Femur (tissue), 1 donor: ENCODE measurements around the gene THOC1.

Experiments
- DNase-seq: peaks from one replicate; pipeline ENCODE4 v3.0.0-alpha.2; 2017

THOC1 gene

GRCh38 chr18:273525-273924 is 5.7 kb upstream of the THOC1 start:
- DNase-seq = no peak

- no peak for DNase-seq
These were observed 4.8 kb upstream of the THOC1 start for GRCh38 chr18:272650-273049.

DNA sequence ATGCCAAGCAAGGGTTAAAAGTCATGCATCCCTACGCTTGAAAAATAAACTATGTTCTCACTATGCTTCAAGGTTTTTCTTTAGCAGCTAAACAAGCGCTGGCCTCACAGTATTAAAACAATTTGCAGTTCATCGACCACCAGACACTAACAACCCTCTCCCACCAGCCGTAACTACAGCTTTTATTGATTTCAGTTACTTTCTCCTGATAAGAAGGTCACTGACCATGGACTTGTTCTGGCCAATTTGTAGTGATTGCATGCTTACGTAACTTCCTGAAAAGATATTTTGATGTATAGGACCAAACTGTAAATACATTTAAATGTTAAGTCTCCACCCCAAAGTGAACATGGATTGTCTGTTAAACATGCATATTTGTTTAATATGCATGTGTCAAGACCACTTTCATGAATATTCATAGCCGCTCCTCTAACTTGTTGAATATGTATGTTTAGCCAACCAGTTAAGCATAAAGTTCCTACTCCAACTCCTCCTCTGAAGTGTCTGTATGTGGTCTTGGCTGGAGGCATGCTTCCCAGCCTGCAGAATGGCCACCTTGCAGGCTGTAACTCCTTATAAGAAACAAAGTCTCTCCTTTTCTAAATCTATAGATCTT is 1.7 kb upstream of the THOC1 start:
- no peak for DNase-seq

DNA sequence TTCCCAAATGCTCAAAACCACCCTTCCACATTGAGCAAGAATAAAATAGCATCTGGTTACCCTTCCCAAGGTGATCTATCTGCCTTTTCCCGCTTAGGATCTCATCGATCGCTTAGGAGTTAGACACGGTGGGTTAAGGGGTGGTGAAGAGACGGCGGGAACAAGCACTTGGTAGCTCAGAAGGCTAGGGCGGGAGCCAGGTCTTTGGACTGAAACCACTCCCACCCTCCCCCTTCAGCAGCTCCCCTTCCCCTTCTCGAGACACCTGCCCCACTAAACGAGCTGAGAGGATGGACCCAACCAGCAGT is 513 bp downstream of the THOC1 start:
- DNase-seq = no peak

DNA sequence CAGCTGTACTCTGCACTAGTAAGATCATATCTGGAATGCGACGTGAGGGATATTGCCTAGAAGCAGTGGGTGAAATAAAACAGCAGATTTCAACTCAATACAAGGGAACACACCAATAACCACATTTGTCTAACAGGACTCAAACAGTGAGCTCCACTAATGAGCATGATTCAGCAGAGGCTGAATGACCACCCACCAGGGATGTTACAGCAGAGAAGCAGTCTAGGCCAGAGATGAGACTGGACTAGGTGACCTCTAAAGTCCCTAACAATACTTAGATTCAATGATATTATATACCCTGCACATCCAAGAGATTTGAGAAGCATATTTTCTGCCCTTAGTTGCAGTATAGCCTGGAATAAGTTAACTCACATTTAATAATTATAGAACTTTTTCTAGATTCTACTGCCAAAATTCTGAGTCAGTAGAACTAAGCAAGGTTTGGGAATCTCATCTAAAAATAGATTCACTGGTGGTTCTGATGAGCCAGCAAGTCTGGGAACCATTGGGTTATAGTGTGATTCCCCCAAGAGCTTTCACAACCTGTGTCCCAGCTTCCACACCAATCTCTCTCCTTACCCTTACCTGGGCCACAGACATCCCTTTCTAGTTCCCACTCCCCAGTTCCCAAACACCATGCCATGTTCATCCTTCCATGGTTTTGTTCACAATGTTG is 6.3 kb downstream of the THOC1 start:
- DNase-seq = no peak

GRCh38 chr18:260547-260946 is 7.3 kb downstream of the THOC1 start:
- no peak for DNase-seq

DNA sequence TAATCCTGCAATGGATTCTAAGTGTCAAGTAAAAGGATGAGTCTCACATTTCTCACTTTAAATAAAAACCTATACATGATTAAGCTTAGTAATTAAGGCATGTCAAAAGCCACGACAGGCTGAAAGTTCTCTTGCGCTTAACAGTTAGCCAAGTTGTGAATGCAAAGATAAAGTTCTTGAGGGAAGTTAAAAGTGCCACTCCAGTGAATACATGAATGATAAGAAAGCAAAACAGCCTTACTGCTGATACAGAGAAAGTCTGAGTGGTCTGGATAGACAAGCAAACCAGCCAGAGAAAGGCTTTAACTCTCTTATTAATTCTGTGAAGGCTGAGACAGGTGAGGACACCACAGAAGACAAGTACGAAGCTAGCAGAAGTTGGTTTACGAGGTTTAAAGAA is 12.7 kb downstream of the THOC1 start:
- DNase-seq = no peak

DNA sequence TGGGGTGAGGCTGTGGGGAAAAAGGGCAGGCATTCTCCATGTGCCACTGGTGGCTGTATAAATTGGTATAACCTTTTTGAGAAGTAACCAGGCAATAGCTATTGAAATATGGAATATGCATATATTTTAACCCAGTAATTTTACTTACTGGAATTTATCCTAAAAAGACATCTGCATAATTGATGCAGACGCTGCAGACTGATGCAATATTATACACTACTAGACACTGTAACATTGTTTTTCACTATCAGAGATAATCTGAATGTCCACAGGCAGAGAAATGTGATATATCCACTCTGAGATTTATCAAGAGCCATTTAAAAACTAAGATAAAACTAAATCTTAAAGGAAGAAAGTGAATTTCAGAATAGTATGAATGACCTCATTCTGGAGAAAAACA is 14.7 kb downstream of the THOC1 start:
- DNase-seq = no peak

DNA sequence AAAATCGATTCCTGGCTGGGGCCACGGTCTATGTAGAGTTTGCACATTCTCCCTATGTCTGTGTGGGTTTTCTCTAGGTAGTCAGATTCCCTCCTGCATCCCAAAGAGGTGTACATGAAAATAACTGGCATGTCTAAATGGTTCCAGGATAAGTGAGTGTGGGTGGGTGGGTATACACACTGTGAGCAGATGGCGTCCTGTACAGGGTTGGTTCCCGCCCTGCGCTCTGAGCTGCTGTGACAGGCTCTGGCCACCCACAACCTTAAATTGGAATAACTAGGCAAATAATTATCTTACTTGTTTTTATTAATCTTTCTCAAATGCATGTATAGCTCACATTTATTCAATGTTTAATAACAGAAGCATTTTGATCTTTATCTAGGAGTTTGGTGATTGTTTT is 16.3 kb downstream of the THOC1 start:
- DNase-seq = no peak

GRCh38 chr18:250685-251084 is 17.2 kb downstream of the THOC1 start:
- no peak for DNase-seq

DNA sequence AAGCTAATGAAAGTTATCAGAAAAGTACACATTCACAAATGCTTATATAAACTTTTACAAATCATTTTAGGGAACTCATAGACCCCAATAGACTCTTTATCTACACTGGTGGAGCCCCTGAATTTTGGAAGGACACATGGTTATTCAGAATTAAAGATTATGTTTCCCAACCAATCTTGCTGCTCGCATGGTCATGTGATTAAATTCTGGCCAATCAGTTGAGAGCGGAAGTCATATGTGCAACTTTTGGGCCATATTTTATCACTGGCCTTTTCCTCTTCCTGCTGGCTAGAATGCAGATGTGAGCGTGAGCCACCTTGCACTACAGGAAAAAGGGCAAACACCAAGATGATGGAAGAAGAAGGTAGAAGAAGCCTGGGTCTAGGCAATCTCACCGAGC is 19.8 kb downstream of the THOC1 start:
- DNase-seq = no peak

DNA sequence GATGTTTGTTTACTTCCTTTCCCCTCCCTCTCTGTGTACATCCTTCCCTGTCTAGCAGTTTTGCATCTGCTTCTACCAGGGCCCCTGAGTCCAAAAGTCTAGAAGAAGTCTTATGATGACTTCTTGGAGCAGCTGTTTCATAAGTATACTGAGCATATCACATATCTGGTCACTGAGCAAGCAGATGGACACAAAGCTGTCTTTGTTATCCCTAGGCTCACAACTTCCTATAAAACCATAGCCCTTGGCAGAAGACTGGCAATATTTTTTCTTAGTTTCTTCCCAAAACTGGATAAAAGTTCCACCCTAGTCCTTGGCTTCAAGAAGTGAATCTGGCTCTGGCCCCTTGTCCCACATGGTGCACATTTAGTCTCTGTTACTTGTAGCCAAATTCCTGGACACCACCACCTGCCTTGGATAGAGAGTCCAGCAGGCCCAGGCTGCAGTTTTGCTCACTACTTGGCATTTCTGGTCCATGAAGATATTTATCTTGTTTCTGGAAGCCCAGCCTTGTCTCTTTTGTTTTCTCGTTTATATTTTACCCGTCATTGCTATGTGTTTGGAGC is 22.5 kb downstream of the THOC1 start:
- no peak for DNase-seq

GRCh38 chr18:240175-240574 is 27.7 kb downstream of the THOC1 start:
- no peak for DNase-seq

- no peak for DNase-seq
These were observed 36.3 kb downstream of the THOC1 start for GRCh38 chr18:231563-231962.

DNA sequence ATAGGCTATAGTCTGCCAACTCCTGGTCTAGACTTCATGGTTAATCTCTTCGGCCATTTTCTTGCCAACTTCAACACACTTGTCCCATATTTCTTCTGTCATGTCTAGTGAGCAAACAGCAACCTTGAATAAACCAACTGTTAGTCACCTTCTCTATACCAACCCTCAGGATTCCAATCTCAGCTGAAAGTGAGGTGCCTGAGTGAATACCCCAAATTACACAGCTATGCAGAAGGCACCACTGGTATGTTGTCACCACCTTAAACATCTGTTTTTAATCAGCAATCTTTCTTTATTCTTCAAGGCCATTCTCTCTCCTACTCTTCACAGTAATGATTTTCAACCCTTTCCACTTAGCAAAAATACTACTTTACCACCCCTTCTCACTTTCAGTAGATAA is 39.3 kb downstream of the THOC1 start:
- DNase-seq = no peak

DNA sequence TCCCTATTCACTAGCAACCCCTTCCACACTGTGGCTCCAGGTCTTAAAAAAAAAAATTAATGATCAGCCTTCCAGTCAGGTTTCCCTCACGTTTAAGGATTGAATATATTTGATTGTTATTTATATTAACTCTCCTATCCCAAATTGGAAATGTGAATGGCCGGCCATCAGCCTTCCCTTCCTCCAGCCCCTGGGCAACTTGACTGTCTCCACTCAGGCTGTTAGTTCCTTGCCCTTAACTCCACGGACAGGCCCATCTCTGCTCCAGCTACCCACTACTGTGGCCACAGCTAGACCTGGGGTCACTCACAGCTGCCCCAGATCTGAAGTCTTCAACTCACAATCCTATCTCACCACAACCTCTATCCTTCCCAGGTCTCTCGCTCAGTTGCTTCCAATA is 39.9 kb downstream of the THOC1 start:
- no peak for DNase-seq

GRCh38 chr18:227374-227773 is 40.5 kb downstream of the THOC1 start:
- no peak for DNase-seq

DNA sequence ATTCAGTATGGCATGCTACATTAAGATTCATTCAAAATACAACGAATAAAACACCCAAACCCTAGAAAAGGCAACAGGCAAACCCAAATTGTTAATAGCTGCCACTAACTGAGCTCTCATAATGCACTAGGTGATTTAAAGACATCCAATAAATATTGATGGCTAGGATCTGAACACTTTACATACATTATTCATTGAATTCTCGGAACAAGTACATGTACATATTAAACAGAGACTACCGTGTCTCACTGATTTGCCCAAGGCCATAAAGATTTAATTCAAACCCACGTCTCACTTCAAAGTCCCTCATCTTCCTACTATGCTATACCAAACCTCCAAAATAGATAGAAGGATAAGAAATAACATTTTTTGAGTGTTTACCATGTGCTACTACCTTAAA is 42.1 kb downstream of the THOC1 start:
- no peak for DNase-seq

DNA sequence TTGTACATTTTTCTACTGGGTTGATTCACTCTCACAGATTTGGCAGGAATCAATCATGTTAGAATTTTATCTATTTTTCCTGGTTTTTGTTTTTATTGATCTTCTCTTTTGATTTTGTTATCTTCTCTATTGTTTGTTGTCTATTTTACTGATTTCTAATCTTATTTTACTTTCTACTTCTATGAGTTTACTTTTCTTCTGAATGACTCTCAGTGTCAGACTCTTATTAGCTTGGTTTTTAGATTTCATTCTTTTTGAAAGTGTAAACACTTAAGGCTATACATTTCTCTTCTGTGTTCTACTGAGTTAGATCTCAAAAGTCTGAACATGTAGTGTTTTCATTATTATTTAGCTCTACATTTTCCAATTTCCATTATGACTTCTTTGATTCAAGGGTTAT is 47.1 kb downstream of the THOC1 start:
- DNase-seq = no peak

GRCh38 chr18:217532-218336 is 50.1 kb downstream of the THOC1 start:
- no peak for DNase-seq

DNA sequence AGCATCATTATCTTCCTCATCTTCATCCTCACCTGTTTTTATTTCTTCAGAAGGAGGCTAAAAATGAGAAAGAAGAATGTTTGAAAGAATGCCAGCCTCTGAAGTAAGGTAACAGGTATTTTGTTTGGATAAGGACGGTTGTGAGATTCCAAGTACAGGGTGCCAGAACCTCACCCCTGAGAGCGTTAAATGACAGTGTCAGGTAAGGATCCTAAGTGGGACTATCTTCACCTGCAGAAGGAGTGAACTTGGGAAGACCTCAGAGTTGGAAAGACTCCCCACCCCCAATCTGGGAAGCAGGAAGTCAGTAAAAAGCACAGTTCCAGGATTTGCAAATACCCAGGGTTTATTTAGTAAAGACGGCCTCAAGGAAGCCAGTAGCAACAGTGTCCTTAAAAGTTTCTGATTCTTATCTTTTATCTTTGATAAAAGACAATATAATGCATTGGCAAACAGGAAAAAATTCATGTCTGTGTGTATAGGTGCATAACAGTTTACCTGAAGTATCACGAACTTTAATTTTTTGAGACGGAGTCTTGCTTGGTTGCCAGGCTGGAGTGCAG is 52.3 kb downstream of the THOC1 start:
- no peak for DNase-seq

GRCh38 chr18:213966-214365 is 53.9 kb downstream of the THOC1 start:
- DNase-seq = no peak

DNA sequence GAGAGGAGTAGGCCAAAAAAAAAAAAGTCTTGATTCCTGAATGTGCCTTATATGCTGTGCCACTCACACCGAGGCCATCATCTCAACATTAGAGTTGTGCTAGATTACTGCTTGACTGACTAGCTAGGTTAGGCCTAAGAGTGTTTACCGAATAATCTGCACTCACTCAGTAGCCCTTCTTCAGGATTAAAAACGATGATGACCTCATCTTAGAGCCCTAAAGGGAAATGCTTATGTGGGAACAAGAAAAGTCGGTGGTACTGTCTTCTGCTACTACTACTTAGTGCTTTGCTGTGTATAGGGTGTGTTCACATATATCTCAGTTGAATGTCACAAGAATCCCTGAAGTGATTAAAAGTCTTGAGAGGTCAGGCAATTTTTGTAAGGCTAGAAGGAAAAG is 54.3 kb downstream of the THOC1 start:
- no peak for DNase-seq

- no peak for DNase-seq
These were observed 55.1 kb downstream of the THOC1 start for GRCh38 chr18:212780-213179.
